Measurements from ENCODE around the gene FNBP1.

GRCh38 chr9:129972816-129973215 lies 70.2 kb downstream of the FNBP1 start:
- TF ChIP-seq CTCF (IDR thresholded peaks at IDR 0.05) (no peak), REST (IDR thresholded peaks at IDR 0.05; ENCODE audit: insufficient read depth in 1 of 2, low read depth in 2 of 2, low read length in 1 of 2) (no peak), POLR2AphosphoS5 (IDR thresholded peaks at IDR 0.05; ENCODE audit: low read depth, low read length) (no peak), SIN3A (IDR thresholded peaks at IDR 0.05; ENCODE audit: borderline replicate concordance, insufficient read depth, low read depth, low read length) (no peak), TCF7L2 (IDR thresholded peaks at IDR 0.05; ENCODE audit: low read depth, low read length) (no peak)
